ENCODE data around the gene S100G.

GRCh38 chrX:16628946-16629595 lies 20.9 kb upstream of the S100G start:
- no peak for TF ChIP-seq CTCF (conservative IDR thresholded peaks at IDR 0.05)
- no peak for TF ChIP-seq ZFX (IDR thresholded peaks at IDR 0.05)
